ENCODE results near the gene LIPC.

DNA sequence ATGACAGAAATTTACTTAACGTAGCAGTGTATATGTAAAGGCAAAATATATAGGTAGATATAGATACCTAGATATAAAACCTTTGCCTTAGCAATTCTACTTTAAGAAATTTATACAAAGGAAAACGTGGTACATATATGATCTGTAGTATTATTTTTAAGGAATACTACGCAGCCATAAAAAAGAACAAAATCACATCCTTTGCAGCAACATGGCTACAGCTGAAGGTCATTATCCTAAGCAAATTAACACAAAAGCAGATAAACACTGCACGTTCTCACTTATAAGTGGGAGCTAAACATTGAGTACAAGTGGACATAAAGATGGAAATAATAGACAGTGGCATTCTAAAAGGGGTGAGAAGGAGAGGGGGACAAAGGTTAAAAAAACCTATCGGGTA, 14.8 kb upstream of the LIPC start:
- TF ChIP-seq EZH2phosphoT487 (IDR thresholded peaks at IDR 0.05; ENCODE audit: insufficient read depth, low read depth): no peak
- no peak for TF ChIP-seq EZH2 (IDR thresholded peaks at IDR 0.05; ENCODE audit: insufficient read depth, poor library complexity, severe bottlenecking)

Measured in GM23248 (cell line).